ACHN (cell line): Measurements from ENCODE around the gene ANKS1A.
A peak's percentile ranks its signal among the peaks of the same experiment; 100 is the strongest.
"Not testable (repeated sequence)": the region's sequence is repeated elsewhere in the genome, so short reads cannot be mapped to it uniquely, and the experiment has no call there.

Experiments used
- DNase-seq: peaks from one replicate; pipeline ENCODE4 v3.0.0-alpha.2; 2015
- in situ Hi-C: cut with HindIII; loops from 2 replicates; pipeline ENCODE4 v1.10.0; 2017; ENCODE audit warnings: low sequenced_read_pairs, low pct_ligation_motif_present, low pct_unique_long_range_greater_than_20kb

Gene ANKS1A

GRCh38 chr6:35091346-35092083 is 202.5 kb downstream of the ANKS1A start:
- in situ Hi-C loops, result no loop called here
- no peak for DNase-seq

- DNase-seq, result peak; percentile 27
- in situ Hi-C loops, result no loop called here
These were observed 203.5 kb downstream of the ANKS1A start for GRCh38 chr6:35092362-35093117.

DNA sequence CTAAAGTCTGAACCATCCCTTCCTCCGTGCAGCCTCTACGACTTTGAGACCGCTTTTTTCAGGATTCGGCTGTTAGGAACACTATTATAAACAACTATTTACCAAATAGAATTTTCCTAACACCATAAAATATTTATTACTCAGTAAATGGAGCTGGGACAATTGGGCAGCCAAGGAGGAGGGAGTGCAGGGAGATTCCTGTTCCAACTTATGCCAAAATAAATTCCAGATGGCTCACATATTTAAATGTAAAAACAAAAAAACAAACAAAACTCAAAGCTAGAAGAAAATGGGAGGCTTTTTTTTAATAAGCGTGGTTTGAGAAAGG is 204.0 kb downstream of the ANKS1A start:
- in situ Hi-C loops, result no loop called here

DNA sequence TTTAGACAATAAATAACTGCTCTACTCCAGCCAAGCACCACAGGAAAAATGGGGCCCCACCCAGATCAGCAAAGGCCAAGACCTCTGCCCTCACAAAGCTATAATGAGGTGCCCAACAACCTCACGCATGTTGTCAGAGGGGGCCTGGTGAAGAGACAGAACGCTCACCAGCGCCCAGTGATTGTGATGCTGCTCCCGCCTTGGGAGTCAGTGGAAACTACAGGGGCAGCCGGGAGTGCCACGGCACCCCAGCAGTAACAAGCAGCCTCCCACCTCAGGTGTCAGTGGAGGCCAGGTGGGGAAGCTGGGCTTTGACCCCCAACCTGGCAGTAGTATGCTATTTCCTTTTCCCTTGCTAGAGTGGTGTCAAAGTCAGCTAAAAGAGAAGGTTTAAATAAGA is 204.7 kb downstream of the ANKS1A start:
- in situ Hi-C loops, result no loop called here
- DNase-seq, result no peak

More for the DNA sequence above, 204.0 kb downstream of the ANKS1A start:
- no peak for DNase-seq

GRCh38 chr6:35094183-35094582 is 205.1 kb downstream of the ANKS1A start:
- in situ Hi-C loops, result no loop called here
- no peak for DNase-seq

GRCh38 chr6:35096129-35096862 is 207.2 kb downstream of the ANKS1A start:
- in situ Hi-C loops, result no loop called here
- peak; percentile 28 for DNase-seq

DNA sequence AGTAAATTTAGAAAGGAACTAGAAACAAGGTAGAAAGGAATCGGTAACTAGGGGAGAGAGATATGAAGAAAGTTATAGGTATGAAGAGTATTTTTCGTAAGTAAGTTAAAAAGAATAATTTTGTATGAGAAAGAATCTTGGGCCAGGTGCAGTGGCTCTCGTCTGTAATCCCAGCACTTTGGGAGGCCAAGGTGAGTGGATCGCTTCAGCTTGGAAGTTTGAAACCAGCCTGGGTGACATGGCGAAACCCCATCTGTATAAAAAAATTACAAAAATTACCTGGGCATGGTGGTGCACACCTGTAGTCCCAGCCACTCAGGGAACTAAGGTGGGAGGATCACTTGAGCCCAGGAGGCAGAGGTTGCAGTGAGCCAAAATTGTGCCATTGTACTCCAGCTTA is 210.1 kb downstream of the ANKS1A start:
- DNase-seq, result no peak
- in situ Hi-C loops, result no loop called here

GRCh38 chr6:35105078-35105477 is 216.0 kb downstream of the ANKS1A start:
- in situ Hi-C loops, result no loop called here
- no peak for DNase-seq

GRCh38 chr6:35106061-35106460 is 217.0 kb downstream of the ANKS1A start:
- DNase-seq, in situ Hi-C loops: not testable (repeated sequence)

- in situ Hi-C loops, DNase-seq: not testable (repeated sequence)
These were observed 218.2 kb downstream of the ANKS1A start for GRCh38 chr6:35107208-35107607.

DNA sequence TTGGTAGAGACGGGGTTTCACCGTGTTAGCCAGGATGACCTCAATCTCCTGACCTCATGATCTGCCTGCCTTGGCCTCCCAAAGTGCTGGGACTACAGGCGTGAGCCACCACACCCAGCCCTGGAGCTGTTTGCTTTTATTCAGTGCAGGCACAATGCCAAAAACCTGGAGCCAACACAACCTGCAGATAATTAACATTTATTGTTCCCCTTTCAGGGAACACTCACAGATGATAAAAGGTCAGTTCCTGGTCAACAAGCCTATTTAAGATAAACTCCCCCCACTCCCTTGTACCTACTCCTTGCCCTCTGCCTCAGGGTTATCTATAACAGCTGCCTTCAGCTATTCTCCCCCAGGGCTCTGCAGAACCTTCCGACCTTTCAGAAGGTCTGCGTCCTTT is 218.7 kb downstream of the ANKS1A start:
- DNase-seq, in situ Hi-C loops: not testable (repeated sequence)

DNA sequence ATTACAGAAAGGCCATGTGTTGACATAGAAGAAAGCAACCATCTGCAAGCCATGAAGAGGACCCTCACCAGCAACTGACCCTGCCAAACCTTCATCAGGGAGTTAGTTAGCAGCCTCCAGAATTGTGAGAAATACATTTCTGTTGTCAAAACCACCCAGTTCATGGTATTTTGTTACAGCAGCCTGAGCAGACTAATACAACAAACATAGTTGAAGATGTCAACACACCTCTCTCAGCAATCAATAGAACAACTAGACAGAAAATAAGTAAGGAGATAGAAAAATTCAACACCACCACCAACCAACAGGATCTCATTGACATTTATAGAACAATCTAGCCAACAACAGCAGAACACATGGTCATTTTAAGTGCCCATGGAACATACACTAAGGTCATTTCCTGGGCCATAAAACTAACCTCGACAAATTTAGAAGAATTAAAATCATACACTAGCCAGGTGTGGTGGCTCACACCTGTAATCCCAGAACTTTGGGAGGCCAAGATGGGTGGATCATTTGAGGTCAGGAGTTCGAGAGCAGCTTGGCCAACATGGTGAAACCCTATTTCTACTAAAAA is 219.3 kb downstream of the ANKS1A start:
- in situ Hi-C loops, result no loop called here

DNA sequence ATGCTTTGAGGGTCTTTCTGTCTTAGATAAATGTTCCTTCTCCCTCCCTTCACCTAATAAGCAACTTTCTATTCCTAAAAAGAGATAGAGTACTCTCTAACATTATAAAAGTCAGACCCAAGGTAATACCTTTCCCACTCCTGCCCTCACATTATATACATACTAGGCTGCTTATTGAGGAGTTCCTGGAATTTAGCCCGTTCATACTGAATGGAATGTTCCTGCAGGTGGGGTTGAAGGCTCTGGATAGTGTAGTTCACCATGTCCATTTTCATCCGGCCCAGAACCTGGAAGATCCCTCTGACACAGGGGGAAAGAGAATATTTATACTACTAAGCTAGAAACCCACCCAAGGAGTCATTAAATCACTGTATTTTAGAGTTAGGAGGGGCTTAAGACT is 231.7 kb downstream of the ANKS1A start:
- DNase-seq, result no peak
- in situ Hi-C loops, result no loop called here

More for the DNA sequence above, 219.3 kb downstream of the ANKS1A start:
- DNase-seq, result no peak

- no peak for DNase-seq
- in situ Hi-C loops, result no loop called here
These were observed 235.3 kb downstream of the ANKS1A start for GRCh38 chr6:35124356-35124755.

DNA sequence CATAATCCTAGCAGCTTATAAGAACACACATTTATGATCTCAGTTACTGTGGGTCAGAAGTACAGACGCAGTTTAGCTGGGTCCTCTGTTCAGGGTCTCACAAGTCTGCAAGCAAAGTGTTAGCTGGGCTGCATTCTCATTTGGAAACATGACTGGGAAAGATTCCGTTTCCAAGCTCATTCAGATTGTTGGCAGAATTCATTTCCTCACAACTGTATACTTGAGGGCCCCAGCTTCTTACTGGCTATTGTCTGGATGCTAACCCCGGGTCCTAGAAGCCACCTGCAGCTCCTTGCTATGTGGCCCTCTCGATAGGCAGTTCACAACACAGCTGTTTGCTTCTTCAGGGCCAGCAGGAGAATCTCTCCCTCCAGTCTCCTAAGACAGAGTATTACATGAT is 239.0 kb downstream of the ANKS1A start:
- in situ Hi-C loops, result no loop called here
- DNase-seq, result no peak

DNA sequence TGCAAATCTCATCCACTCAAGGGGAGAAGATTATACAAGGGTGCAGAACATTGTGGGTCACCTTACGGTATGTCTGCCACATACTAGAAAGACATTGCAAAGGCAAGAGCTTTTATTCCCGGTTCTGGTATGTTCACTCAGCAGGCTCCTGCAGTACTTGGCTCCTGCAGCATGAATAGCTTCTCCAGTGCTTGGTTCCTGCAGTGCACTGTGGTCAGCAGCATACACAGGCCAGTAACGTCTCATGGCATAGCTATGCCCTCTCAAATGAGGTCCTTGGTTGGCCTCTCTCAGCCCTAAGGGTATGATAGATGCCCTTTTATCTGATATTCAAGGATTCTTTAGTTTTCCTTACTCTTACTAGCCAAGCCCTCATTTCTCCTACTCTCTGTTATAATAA is 239.4 kb downstream of the ANKS1A start:
- in situ Hi-C loops, result no loop called here
- DNase-seq, result no peak

GRCh38 chr6:35136185-35136584 is 247.1 kb downstream of the ANKS1A start:
- in situ Hi-C loops, result no loop called here
- DNase-seq, result no peak

GRCh38 chr6:35138191-35138590 is 249.1 kb downstream of the ANKS1A start:
- DNase-seq, in situ Hi-C loops: not testable (repeated sequence)

- no peak for DNase-seq
- in situ Hi-C loops, result no loop called here
These were observed 250.4 kb downstream of the ANKS1A start for GRCh38 chr6:35139470-35139869.
